ENCODE data around the gene CISTR. TPM values are rescaled to one million over a fixed set of nuclear protein-coding genes. Genes with fewer than 3 reads are reported as not detected.

The CISTR gene
- total RNA-seq, 1 donor from 2014 or later = not detected

- H3K4me3 ChIP-seq (ENCODE audit: low read depth, low read length) = no peak overlapping the region
- DNase-seq (ENCODE audit: low read depth) = no peak
- TF ChIP-seq CTCF (conservative IDR thresholded peaks at IDR 0.05; ENCODE audit: low read depth, low read length) = peak; percentile 92
These were observed 50.1 kb downstream of the CISTR start for GRCh38 chr12:53701518-53702264.

- no peak for DNase-seq (ENCODE audit: low read depth)
- H3K4me3 ChIP-seq (ENCODE audit: low read depth, low read length) = no peak overlapping the region
- TF ChIP-seq CTCF (conservative IDR thresholded peaks at IDR 0.05; ENCODE audit: low read depth, low read length) = no peak
These were observed 51.2 kb downstream of the CISTR start for GRCh38 chr12:53700567-53700966.

GRCh38 chr12:53699678-53700025 is 52.1 kb downstream of the CISTR start:
- H3K4me3 ChIP-seq (ENCODE audit: low read depth, low read length) = no peak overlapping the region
- no peak for DNase-seq (ENCODE audit: low read depth)
- no peak for TF ChIP-seq CTCF (conservative IDR thresholded peaks at IDR 0.05; ENCODE audit: low read depth, low read length)

- H3K4me3 ChIP-seq (ENCODE audit: low read depth, low read length) = no peak overlapping the region
- no peak for TF ChIP-seq CTCF (conservative IDR thresholded peaks at IDR 0.05; ENCODE audit: low read depth, low read length)
- DNase-seq (ENCODE audit: low read depth) = no peak
These were observed 52.7 kb downstream of the CISTR start for GRCh38 chr12:53698948-53699677.

- TF ChIP-seq CTCF (conservative IDR thresholded peaks at IDR 0.05; ENCODE audit: low read depth, low read length) = no peak
- DNase-seq (ENCODE audit: low read depth) = no peak
- H3K4me3 ChIP-seq (ENCODE audit: low read depth, low read length) = peak overlapping the region; percentile 33
These were observed 55.0 kb downstream of the CISTR start for GRCh38 chr12:53696655-53697331.

Other genes with a start within 250 kb of the CISTR start
- gene NPFF, start 244.5 kb downstream of the CISTR start, total RNA-seq = not detected in 2 replicates
- 8.8 and 9.2 TPM in 2 replicates for gene ATF7, start 125.6 kb downstream of the CISTR start, total RNA-seq
- gene ATP5MC2, start 75.9 kb downstream of the CISTR start, total RNA-seq = 311 and 313 TPM in 2 replicates
- gene CALCOCO1, start 24.5 kb downstream of the CISTR start, total RNA-seq = 16.8 and 41.2 TPM in 2 replicates
- not detected in 2 replicates for gene HOXC13, start 186.9 kb upstream of the CISTR start, total RNA-seq
- not detected in 2 replicates for gene HOXC12, start 202.9 kb upstream of the CISTR start, total RNA-seq
- gene HOXC11, start 221.1 kb upstream of the CISTR start, total RNA-seq = 0.51 and 1.0 TPM in 2 replicates
- gene HOTAIR, start 223.0 kb upstream of the CISTR start, total RNA-seq = 0.14 TPM in 1 of 2 replicates, not detected in the other
- 9.5 and 15.7 TPM in 2 replicates for gene HOXC10, start 233.2 kb upstream of the CISTR start, total RNA-seq
- gene HOXC9, start 248.2 kb upstream of the CISTR start, total RNA-seq = 9.9 and 11.0 TPM in 2 replicates